NK-92 (cell line): Measurements from ENCODE around the gene MAN1C1.

Experiments used
- DNase-seq: peaks from one replicate; lab custom pipeline; 2025; ENCODE audit not compliant: unreplicated experiment; lab: John Stamatoyannopoulos, UW

Gene MAN1C1

DNA sequence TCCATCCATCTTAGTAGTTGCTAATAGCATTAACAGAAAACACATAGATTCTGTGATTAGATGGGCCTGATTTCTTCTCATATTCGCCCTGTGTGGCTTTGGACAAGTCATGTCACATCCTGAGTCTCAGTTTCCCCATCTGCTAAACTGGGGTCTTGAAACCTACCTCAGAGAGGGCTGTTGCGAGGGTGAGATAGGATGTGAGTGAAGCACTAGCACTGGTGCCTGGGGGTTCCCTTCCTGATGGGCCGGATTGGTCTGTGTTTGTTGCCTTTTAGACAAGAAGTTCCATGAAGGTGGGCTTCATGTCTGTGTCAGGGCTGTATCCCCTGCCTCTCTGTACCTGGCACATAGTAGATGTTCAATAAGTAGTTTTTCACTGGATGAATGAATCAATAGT is 3.5 kb upstream of the MAN1C1 start:
- DNase-seq, result no peak

DNA sequence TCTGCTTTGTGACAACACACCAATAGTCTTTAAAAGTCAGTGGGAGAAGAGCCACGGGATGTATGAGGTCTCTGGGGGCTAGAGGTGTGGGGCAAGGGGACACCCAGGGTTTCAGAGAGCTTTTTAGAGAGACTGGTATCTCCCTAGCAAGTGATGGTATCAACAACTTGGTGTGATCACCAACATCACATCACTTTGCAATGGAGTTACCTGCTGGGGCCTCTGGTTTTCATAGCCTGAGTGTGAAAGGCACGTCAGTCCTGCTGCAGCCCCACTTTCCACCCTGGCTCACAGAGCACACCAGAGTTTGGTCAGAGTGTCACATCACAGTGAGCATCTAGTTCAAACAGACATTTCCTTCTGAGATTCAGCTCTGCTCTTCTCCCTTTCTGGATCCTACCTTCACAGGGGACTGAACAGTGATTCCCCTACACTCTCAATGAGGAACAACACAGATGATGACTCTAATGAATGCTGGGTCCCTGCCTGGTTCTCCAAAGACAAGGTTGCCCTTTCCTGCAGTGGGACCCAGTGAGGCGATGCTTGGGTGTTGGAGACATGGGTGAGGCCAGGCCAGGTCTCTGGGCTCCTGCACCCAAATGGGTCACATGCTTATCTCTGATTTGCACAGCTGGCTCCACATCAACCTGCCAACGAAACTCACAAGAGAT is 2.0 kb upstream of the MAN1C1 start:
- DNase-seq, result no peak

DNA sequence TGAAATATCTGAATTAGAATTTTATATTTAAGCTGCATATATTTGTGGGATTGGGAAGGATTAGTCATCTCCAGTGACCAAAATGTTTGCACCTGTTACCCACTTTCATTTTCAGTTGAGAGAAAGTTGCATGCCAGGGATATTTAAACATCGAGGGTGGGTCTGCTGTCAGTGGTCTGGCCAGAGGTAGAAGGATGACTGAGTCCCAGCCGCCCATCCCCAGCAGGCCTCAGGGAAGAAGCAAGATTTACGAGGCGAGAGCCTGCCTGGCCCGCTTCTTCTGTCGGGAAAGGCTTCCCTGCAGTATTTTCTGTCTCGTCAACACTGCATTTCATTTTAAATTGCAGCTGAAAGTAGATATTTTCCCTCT is 1.4 kb upstream of the MAN1C1 start:
- no peak for DNase-seq

DNA sequence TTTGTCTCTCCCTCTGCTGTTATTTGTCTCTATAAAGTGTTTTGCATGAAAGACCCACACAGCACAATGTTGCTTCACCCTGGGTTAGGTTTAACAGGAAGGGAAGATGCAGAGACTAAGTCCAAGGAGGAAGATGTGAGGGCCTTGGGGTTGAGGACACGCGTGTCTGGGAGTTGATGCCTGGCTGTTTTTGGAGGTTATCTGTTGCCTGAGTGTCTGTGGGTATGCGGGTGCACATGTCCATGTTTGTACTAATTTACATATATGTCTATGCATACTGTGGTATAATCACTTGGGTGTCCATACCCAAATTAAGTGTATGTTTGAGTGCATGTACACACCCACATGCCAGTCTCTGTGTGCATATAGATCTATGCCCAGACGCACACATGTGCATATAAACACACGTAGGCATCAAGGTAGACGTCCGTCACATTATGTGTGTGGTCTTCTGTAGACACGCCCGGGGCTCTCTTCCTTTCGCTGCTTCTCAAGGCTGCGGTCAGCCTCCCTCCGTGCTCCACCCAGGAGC is 962 bp upstream of the MAN1C1 start:
- no peak for DNase-seq

DNA sequence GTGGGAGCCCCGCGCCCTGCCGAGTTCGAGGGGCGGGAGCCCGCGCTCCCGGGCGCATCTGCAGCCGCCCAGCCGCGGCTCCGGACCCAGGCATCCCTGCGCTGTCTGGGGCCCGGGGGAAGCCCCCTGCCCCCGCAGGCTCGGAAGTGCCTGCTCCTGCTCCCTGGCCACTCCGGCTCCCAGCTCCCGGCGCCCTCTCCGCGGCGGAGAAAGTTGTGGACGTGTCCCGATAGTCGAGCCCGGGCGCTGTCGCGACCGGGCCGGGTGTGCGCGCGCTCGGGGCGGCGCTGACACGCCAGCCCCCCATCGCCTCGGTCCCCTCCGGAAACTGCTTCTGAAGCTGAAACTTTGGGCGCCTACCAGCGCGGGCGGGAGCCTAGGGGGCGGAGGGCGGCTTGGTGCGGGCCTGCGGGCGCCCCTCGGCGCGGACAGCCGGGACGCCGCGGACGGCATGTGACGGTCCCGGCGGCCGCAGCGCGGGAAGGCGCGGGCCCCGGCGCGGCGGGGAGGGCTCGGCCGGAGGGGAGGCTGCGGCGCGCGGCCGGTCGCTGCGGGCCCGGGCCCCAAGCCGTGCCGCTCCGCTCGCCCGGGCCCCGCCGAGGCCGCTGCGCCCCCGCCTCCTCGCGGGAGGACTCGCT is 515 bp downstream of the MAN1C1 start:
- DNase-seq, result no peak

DNA sequence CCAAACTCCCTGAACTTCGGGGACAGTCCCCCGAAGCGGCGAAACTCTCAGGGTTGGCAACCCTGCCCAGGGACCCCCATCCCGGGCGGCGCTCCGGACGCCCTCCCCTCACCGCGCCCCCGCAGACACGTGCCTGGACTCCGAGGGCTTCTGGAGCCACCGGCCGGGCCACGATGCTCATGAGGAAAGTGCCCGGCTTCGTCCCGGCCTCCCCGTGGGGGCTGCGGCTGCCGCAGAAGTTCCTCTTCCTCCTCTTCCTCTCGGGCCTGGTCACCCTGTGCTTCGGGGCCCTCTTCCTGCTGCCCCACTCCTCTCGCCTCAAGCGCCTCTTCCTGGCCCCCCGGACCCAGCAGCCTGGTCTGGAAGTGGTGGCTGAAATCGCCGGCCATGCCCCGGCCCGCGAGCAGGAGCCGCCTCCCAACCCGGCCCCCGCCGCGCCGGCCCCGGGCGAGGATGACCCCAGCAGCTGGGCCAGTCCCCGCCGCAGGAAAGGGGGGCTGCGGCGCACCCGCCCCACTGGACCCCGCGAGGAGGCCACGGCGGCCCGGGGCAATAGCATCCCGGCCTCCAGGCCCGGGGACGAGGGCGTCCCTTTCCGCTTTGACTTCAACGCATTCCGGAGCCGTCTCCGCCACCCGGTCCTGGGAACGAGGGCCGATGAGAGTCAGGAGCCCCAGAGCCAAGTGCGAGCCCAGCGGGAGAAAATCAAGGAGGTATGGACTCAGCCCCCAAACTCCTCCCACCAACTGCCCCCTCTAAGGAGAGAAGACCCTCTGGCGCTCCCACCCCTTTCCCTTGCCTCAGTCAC is 1.2 kb downstream of the MAN1C1 start:
- DNase-seq, result no peak

DNA sequence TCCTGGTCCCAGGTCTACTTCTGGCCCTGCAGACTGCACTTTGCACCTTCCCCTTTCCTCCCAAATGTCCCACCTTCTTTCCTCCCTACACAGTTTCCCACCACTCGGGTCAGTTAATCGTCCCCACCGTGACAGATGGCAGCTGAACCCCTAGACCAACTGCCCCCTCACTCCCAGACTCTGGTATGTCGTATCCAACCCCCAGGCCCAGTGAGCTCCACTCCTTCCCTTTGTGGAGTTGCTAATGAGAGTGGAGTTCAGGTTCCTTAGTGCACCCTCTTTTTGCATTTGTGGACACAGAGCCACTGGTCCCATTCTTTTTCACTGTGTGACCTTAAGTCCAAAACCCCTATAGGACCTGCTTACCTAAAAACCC is 1.8 kb downstream of the MAN1C1 start:
- no peak for DNase-seq

DNA sequence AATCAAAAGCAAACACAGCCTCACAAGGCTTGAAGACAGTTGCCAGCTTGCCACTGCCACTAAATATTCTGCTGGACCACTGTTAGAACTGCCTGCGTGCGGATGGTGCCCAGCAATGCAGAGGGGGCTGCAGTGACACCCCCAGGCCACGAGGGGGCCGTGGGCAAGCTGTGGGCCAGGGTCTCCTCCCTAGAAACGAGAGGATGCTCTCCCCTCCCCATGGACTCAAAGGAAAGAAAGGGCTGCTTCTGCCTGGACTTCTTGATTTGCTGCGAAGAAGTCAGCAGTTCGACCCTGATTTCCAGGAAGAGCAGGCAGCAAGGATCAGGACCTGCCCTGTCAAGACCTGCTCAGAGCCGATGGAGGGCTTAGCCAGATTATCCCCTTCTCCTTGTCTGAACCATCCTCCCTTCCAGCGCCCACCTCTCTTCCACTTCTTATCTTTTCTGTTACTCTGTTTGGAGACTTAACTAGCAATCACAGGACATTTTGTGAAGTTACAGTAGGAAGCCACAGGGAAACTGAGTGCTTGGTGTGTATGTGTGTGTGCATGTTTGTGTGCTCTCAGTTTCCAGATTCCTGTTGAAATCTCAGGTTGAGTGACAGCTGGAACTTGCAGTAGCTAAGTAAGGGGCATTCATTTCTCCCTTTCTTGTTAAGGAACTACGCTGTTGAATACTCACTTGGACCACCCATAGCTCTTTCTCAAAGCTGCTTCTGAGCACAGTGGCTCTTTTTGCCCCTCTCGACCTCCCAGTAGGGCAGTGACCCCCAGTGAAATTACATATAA is 2.7 kb downstream of the MAN1C1 start:
- no peak for DNase-seq

DNA sequence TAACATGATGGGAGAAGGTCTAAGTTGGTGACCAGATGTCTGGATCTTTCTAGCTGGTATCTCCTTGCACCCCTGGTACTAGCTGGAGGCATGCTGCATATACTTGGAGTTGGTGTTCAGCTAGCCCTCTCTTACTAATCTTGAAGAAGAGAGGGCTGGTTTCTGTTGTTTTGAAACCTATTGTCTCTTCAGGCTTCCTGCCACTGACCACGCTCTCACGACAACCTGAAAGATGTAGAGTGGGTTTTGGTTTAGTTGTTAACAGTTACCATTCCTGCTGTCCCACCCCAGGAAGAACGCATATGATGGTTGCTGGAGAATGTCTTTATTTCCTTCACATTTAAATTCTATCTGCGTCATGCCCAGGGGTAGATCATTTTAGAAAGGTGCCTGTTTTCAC is 3.6 kb downstream of the MAN1C1 start:
- no peak for DNase-seq

DNA sequence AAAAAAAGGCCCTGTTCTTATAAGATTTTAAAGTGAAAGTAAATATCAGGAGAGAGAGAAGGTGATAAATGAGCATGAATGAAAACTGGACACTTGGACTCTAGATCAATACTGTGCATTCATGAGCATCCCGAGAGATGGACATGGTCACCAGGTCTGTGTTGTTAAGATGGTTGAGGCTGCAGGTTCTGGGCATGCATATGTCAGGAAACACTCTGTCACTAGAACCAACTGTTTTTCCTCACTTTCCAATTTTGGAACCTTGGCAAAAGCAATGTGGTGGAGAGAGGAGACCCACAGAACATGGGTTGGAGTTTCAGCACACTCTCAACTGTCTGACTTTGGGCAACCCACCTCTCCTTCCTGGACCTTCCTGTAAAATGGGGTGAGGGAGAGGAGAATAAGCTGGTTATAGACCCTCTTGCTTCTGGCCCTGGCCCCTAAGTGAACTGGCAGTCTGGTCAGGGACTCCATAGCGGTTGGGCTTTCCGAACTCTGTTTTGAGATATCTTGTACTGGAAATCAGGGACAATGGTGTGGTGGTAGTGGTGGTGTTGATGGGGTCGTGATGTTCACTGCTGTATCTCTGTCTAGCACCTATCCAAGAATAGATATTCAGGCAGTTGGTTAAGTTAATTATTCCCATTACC is 4.2 kb downstream of the MAN1C1 start:
- DNase-seq, result no peak

DNA sequence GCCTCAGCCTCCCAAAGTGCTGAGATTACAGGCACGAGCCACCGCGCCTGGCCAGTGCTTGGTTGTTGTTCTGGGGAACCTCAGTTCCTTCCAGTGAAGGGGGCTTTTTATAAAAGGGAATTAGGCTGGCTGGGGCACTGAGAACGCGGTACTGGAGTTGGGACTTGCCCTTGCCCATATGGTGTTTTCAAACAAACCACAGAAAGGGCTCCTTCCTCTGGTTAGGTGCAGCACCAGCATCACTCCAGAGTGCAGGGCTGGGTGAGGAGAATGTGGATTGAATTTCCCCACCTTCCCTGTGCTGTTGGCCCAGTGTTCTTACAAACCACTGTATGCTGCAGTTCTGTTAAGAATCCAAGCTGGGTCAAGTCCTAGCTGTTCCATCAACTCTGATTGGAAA is 5.3 kb downstream of the MAN1C1 start:
- DNase-seq, result no peak

DNA sequence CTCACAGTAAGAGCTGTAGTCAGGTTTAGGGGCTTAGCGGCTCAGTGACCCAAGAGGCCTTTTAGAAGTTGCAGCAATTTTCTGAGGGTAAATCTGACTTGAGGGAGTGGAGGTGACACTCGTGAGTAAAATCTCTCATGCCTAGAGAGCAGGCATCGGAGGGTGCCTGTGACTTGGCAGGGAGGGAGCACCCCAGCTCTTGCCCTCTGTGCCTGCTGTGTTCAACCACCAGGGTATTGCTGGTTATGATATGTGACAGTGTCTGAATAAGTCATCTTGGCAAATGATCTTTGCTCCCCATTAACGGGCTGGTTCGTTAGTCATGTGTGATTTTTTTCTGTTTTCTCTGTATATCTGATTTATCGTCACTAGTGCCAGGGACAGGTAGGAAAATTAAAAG is 5.9 kb downstream of the MAN1C1 start:
- DNase-seq, result no peak

DNA sequence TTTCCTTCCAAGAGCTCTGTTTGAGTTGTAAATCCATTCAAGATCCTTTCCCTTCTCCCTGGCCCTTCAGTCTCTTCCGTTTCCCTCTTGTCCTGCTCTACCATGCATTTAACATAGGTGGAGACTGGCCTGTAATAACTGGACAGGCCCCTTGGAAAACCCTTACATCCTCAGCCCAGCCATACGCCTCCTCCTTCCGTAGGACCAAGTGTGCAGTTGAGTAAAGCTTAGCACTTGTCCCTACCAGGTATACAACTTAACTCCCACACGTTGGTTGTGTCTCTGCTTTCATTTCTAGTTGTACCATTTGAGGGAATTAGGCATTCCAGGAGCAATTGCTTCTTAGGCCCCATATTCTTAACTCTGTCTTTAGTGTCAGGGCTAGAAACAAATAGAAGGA is 6.4 kb downstream of the MAN1C1 start:
- no peak for DNase-seq

DNA sequence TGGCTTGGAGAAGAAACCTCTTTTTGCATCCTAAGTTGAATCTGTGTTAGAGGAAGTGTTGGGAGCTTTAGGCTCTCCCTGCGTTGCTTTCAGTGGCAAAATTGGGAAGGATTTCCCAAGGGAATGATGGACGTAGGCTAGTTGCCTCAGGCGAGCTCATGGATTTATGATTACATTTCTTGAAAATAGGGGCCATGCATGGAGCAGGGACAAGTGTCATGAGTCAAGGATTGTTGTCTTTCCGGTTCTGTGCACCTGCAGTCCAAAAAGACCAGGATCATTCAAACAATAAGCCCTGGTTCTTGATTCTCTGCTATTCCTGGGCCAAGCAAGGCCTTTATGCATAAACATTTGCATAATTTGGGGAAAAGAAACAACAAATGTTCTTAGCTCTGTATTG is 7.1 kb downstream of the MAN1C1 start:
- DNase-seq, result no peak

DNA sequence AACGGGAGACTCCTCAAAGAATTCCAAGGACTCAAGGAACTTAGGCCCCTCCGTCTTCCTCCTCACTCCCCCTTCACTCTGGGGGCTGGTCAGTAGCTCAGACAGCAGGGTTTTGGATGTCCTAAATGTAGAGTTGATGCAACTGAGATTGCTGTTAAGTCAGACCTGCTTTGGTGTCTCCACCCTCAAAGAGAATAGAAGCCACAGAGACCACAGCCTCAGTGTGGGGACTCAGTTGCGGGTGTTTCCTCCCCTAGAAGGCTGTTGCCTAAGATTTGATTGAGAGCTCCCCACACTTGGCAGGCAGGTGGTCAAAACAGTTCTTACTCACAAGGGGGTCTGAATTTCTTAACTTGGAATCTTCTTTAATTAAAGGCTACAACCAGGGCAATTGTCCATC is 7.6 kb downstream of the MAN1C1 start:
- no peak for DNase-seq

DNA sequence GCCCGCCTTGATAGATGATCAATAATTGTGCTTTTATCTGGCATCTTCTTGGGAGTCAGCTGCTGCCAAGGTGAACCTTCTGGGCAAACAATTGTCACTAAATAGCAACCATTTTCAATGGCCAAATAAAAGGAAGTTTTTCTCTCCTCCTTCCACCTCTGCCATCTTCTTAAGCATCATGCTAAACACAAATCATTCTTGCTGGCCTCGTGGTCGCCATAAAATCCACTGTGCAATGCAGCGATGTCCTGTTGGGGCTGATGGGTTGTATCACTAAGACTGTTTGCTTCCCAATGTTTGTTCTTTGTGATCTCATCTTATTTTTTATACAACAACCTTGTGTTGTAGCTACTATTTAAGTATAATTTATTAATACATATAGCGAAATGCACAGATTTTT is 8.0 kb downstream of the MAN1C1 start:
- DNase-seq, result no peak

DNA sequence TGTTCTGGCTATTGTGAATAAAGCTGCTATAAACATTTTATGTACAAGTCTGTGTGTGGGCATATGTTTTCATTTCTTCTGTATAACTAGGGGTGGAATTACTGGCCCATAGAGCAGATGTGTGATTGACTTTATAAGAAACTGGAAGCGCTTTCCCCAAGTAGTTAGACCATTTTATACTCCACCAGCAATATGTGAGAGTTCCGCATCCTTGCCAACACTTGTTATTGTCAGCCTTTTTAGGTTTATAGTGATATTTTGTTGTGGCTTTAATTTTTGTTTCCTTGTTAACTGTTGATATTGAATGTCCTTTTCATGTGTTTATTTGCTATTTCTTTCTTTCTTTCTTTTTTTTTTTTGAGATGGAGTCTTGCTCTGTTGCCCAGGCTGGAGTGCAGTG is 9.4 kb downstream of the MAN1C1 start:
- no peak for DNase-seq

DNA sequence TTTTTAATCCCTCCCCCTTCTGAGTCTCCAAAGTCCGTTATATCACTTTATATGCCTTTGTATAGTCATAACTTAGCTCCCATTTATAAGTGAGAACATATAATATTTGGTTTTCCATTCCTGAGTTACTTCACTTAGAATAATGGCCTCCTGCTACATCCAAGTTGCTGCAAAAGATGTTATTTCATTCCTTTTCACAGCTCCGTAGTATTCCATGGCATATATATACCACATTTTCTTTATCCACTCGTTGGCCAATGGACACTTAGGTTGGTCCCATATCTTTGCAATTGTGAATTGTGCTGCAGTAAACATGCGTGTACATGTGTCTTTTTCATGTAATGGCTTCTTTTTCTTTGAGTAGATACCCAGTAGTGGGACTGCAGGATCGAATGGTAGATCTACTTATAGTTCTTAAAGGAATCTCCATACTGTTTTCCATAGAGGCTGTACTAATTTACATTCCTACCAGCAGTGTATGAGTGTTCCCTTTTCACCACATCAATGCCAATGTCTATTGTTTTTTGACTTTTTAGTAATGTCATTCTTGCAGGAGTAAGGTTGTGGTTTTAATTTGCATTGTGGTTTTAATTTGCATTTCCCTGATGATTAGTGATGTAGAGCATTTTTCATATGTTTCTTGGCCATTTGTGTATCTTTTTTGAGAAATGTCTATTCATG is 12.3 kb downstream of the MAN1C1 start:
- DNase-seq, result no peak

DNA sequence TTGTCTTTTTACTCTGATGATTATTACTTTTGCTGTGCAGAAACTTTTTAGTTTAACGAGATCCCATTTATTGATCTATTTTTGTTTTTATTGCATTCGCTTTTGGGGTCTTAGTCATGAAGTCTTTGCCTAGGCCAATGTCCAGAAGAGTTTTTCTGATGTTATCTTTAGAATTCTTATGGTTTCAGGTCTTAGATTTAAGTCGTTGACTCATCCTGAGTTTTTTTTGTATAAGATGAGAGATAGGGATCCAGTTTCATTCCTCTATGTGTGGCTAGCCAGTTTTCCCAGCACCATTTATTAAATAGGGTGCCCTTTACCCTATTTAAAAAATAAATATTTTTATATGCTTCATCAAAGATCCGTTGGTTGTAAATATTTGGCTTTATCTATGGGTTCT is 13.2 kb downstream of the MAN1C1 start:
- DNase-seq, result no peak

DNA sequence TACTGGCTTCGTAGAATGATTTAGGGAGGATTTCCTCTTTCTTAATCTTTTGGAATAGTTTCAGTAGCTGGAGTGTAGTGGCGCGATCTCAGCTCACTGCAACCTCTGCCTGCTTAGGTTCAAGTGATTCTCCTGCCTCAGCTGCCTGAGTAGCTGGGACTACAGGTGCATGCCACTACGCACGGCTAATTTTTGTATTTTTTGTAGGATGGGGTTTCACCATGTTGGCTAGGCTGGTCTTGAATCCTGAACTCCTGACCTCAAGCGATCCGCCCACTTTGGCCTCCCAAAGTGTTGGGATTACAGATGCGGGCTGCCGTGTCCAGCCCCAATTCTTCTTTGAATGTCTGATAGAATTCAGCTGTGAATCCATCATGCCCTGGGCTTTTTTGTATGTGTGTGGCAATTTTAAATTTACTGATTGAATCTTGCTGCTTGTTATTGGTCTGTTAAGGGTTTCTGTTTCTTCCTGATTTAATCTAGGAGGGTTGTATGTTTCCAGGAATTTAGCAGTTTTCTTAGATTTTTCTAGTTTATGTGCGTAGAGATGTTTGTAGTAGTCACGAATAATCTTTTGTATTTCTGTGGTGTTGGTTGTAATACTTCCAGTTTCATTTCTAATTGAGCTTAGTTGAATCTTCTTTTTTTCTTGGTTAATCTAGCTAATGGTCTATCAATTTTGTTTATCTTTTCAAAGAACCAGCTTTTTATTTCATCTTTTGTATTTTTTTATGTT is 15.3 kb downstream of the MAN1C1 start:
- no peak for DNase-seq
